DOHH2 (cell line): ENCODE measurements around the gene ANP32A.

ENCODE experiments used
- EZH2phosphoT487 ChIP-seq: fragments of 200-600 bp; sonication (generic); IDR thresholded peaks from 2 replicates; pipeline ENCODE4 v1.6.1; 2017; ENCODE audit warnings: borderline replicate concordance, mild to moderate bottlenecking, antibody characterized with exemption, low read length, moderate library complexity, mixed read lengths
- TF ChIP-seq, protein P1 (sequence below): fragments of 200-600 bp; sonication (generic); IDR thresholded peaks from one replicate; pipeline ENCODE4 v1.5.1; 2014; ENCODE audit warnings: antibody characterized with exemption, mild to moderate bottlenecking, low read depth, low read length; ENCODE audit not compliant: poor library complexity, severe bottlenecking

GRCh38 chr15:68829068-68829467, 8.4 kb upstream of the ANP32A start:
- TF ChIP-seq, protein P1, sequence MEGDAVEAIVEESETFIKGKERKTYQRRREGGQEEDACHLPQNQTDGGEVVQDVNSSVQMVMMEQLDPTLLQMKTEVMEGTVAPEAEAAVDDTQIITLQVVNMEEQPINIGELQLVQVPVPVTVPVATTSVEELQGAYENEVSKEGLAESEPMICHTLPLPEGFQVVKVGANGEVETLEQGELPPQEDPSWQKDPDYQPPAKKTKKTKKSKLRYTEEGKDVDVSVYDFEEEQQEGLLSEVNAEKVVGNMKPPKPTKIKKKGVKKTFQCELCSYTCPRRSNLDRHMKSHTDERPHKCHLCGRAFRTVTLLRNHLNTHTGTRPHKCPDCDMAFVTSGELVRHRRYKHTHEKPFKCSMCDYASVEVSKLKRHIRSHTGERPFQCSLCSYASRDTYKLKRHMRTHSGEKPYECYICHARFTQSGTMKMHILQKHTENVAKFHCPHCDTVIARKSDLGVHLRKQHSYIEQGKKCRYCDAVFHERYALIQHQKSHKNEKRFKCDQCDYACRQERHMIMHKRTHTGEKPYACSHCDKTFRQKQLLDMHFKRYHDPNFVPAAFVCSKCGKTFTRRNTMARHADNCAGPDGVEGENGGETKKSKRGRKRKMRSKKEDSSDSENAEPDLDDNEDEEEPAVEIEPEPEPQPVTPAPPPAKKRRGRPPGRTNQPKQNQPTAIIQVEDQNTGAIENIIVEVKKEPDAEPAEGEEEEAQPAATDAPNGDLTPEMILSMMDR, result peak; percentile 69
- no peak for TF ChIP-seq EZH2phosphoT487
